ENCODE measurements around the gene MEOX2.

The MEOX2 gene

DNA sequence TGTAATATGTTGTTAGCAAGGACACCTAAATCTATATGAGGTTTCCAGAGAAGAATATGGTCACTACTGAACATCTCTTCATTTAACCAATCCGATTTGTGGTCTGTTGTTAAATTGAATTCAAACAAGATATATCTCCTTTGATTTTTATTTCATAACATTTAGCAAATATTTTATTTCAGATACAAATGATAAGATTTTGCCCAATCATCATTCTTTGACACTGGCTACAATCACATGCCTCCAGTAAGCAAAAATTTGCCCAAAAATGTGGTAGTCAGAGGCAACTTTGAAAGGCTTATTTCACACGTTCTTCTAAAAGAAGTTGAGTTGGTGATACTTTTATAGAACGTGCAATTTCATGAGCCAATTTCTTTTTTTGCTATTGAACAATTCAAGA lies 79.9 kb downstream of the MEOX2 start:
- TF ChIP-seq, protein P1, sequence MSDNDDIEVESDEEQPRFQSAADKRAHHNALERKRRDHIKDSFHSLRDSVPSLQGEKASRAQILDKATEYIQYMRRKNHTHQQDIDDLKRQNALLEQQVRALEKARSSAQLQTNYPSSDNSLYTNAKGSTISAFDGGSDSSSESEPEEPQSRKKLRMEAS (IDR thresholded peaks at IDR 0.05; ENCODE audit: low read depth, low read length): no peak
- TF ChIP-seq POLR2A (IDR thresholded peaks at IDR 0.05; ENCODE audit: extremely low read depth, insufficient read length) (no peak), MYC (IDR thresholded peaks at IDR 0.05; ENCODE audit: low read depth, low read length) (no peak)
- TF ChIP-seq, protein P2, sequence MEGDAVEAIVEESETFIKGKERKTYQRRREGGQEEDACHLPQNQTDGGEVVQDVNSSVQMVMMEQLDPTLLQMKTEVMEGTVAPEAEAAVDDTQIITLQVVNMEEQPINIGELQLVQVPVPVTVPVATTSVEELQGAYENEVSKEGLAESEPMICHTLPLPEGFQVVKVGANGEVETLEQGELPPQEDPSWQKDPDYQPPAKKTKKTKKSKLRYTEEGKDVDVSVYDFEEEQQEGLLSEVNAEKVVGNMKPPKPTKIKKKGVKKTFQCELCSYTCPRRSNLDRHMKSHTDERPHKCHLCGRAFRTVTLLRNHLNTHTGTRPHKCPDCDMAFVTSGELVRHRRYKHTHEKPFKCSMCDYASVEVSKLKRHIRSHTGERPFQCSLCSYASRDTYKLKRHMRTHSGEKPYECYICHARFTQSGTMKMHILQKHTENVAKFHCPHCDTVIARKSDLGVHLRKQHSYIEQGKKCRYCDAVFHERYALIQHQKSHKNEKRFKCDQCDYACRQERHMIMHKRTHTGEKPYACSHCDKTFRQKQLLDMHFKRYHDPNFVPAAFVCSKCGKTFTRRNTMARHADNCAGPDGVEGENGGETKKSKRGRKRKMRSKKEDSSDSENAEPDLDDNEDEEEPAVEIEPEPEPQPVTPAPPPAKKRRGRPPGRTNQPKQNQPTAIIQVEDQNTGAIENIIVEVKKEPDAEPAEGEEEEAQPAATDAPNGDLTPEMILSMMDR (IDR thresholded peaks at IDR 0.05; ENCODE audit: low read depth, low read length): no peak
- DNase-seq (ENCODE audit: low read depth): no peak
- H3K4me3 ChIP-seq (ENCODE audit: low read depth, low read length): no peak overlapping the region

DNA sequence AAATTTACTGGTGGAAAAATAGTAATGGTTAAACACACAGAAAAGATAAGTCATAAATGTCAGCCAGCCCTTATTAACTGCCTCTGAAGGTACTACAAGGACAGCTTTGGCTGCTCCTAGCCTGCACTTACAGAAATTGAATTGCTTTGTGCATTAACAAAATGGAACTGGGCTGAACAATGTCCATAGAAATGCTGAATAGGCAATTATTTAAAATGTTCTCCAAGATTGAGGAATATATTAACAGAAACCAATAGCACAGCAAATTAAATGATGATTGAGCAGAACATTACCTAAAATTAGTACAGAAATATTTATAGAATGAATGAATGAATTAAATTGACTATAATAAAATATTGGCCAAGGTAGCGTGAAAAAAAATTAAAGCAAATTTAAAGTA lies 82.3 kb downstream of the MEOX2 start:
- no peak for TF ChIP-seq MYC (IDR thresholded peaks at IDR 0.05; ENCODE audit: low read depth, low read length)
- TF ChIP-seq, protein P1 (IDR thresholded peaks at IDR 0.05; ENCODE audit: low read depth, low read length): no peak
- TF ChIP-seq, protein P2 (IDR thresholded peaks at IDR 0.05; ENCODE audit: low read depth, low read length): no peak
- TF ChIP-seq POLR2A (IDR thresholded peaks at IDR 0.05; ENCODE audit: extremely low read depth, insufficient read length): no peak
- no peak for DNase-seq (ENCODE audit: low read depth)
- H3K4me3 ChIP-seq (ENCODE audit: low read depth, low read length): no peak overlapping the region

DNA sequence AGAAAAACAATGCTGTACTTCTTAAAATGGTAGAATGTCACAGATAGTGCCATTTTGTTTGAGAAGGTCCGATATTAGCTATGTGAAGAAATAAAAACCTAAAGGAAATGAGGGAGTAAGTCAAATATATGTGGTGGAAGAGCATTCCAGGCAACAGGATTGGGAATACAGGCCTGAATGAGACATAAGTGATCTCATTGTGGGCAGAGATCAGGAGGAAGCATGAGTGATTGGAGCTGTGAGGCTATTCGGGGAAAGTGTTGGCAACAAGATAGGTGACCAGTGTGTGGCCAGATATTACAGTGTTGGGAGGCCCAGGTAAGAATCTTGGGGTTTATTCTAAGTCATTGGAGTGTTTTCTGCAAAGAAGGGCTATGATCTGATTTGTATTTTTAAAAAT lies 83.4 kb downstream of the MEOX2 start:
- no peak overlapping the region for H3K4me3 ChIP-seq (ENCODE audit: low read depth, low read length)
- no peak for DNase-seq (ENCODE audit: low read depth)
- no peak for TF ChIP-seq MYC (IDR thresholded peaks at IDR 0.05; ENCODE audit: low read depth, low read length)
- TF ChIP-seq, protein P2 (IDR thresholded peaks at IDR 0.05; ENCODE audit: low read depth, low read length): no peak
- TF ChIP-seq POLR2A (IDR thresholded peaks at IDR 0.05; ENCODE audit: extremely low read depth, insufficient read length): no peak
- TF ChIP-seq, protein P1 (IDR thresholded peaks at IDR 0.05; ENCODE audit: low read depth, low read length): no peak

DNA sequence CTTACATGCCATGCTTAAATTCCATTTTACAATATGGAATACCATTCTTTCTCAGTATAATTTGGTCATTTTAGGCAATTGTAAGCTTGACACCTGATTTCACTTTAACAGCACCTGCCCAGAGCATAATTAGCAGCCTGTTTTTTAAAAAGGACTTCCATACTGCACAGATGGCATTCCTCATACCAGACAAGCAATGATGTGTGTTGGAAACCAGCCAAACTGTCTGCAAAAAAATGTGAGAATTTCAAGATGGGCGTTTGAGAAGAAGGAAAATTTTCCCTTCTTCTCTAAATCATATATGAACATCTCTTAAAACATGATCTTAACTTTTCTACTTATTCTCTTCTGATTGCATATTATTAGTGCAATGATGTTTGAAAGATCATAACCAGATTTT lies 84.2 kb downstream of the MEOX2 start:
- no peak overlapping the region for H3K4me3 ChIP-seq (ENCODE audit: low read depth, low read length)
- TF ChIP-seq, protein P1 (IDR thresholded peaks at IDR 0.05; ENCODE audit: low read depth, low read length): no peak
- TF ChIP-seq, protein P2 (IDR thresholded peaks at IDR 0.05; ENCODE audit: low read depth, low read length): no peak
- TF ChIP-seq MYC (IDR thresholded peaks at IDR 0.05; ENCODE audit: low read depth, low read length) (no peak), POLR2A (IDR thresholded peaks at IDR 0.05; ENCODE audit: extremely low read depth, insufficient read length) (no peak)
- no peak for DNase-seq (ENCODE audit: low read depth)

DNA sequence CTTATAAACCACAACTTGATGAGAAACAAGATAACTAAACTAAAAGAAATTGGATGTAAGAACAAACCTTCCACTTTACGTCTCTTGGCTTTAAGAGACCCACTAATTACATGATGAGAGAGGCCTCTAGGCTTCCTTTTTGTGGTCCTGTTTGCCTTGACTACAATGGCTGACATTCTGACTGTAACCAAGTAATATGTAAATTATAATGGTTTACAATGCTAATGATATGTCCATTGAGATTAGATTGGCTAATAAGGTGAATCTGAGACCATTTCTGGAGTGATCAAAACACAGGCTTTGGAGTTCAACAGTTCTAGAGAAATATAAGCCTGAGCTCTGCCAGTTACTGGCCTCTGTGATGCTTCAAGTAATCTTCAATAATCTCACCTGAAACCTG lies 85.3 kb downstream of the MEOX2 start:
- DNase-seq (ENCODE audit: low read depth): no peak
- TF ChIP-seq, protein P1 (IDR thresholded peaks at IDR 0.05; ENCODE audit: low read depth, low read length): no peak
- TF ChIP-seq POLR2A (IDR thresholded peaks at IDR 0.05; ENCODE audit: extremely low read depth, insufficient read length) (no peak), MYC (IDR thresholded peaks at IDR 0.05; ENCODE audit: low read depth, low read length) (no peak)
- no peak overlapping the region for H3K4me3 ChIP-seq (ENCODE audit: low read depth, low read length)

DNA sequence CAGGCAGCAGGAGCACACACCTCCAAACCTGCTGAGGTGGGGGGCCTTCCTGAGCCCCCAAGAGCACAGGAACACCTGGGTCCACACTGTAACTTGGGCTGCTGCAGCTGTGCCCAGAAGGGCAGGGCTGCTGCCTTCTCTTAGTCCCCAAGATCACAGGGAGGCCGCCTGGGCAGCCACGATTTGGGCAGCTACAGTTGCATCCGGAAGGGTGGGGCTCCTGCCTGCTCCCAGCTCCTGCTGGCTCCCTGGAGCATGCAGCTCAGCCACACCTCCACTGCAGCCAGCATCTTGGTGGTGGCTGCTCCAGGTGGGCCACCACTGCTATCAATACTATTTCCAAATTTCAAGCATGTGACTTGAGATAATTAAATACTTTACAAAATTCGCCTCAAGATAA lies 86.2 kb downstream of the MEOX2 start:
- TF ChIP-seq, protein P1 (IDR thresholded peaks at IDR 0.05; ENCODE audit: low read depth, low read length): no peak
- TF ChIP-seq, protein P2 (IDR thresholded peaks at IDR 0.05; ENCODE audit: low read depth, low read length): no peak
- TF ChIP-seq MYC (IDR thresholded peaks at IDR 0.05; ENCODE audit: low read depth, low read length) (no peak), POLR2A (IDR thresholded peaks at IDR 0.05; ENCODE audit: extremely low read depth, insufficient read length) (no peak)
- no peak for DNase-seq (ENCODE audit: low read depth)
- no peak overlapping the region for H3K4me3 ChIP-seq (ENCODE audit: low read depth, low read length)

Measured in NB4 (cell line).